Measurements from ENCODE around the gene CSTPP1.

CSTPP1 gene

DNA sequence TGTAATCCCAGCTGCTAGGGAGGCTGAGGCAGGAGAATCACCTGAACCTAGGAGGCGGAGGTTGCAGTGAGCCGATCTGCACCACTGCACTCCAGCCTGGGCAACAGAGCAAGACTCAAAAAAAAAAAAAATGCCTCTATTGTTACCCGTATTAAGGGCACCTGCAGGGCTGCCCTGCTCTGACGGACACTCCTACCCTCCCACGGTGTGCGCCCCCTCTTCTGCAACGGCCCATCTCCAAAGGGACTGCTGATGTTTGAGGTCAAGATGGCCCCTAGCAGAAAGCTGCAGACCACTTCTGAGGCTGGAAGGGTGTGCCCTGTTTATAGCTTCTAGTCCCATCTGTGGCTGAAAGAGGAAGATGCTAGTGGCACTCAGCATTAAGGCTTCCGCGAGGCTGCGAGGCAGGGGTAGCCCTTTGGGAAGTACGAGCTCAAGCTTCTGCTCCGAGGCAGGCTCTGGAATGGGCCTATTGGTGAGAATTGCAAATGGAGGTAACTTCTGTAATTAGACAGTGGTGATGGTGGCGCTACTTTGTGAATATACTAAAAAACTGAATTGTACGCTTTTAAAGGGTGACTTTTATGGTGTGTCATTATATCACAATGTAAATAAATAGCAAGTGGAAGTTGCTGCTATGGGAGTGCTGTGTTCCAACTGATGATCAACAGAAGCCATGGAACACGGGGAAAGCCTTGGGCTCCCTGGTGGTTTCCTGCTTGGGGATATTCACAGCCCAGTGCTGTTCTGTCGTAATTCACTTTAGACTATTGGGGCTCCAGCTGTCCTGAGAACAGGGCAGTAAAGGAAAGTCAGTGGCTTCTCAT lies 215.8 kb downstream of the CSTPP1 start:
- DNase-seq (ENCODE audit: low spot score): no peak
- TF ChIP-seq, protein P1, sequence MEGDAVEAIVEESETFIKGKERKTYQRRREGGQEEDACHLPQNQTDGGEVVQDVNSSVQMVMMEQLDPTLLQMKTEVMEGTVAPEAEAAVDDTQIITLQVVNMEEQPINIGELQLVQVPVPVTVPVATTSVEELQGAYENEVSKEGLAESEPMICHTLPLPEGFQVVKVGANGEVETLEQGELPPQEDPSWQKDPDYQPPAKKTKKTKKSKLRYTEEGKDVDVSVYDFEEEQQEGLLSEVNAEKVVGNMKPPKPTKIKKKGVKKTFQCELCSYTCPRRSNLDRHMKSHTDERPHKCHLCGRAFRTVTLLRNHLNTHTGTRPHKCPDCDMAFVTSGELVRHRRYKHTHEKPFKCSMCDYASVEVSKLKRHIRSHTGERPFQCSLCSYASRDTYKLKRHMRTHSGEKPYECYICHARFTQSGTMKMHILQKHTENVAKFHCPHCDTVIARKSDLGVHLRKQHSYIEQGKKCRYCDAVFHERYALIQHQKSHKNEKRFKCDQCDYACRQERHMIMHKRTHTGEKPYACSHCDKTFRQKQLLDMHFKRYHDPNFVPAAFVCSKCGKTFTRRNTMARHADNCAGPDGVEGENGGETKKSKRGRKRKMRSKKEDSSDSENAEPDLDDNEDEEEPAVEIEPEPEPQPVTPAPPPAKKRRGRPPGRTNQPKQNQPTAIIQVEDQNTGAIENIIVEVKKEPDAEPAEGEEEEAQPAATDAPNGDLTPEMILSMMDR (IDR thresholded peaks at IDR 0.05; ENCODE audit: extremely low read depth, missing control alignments): no peak

DNA sequence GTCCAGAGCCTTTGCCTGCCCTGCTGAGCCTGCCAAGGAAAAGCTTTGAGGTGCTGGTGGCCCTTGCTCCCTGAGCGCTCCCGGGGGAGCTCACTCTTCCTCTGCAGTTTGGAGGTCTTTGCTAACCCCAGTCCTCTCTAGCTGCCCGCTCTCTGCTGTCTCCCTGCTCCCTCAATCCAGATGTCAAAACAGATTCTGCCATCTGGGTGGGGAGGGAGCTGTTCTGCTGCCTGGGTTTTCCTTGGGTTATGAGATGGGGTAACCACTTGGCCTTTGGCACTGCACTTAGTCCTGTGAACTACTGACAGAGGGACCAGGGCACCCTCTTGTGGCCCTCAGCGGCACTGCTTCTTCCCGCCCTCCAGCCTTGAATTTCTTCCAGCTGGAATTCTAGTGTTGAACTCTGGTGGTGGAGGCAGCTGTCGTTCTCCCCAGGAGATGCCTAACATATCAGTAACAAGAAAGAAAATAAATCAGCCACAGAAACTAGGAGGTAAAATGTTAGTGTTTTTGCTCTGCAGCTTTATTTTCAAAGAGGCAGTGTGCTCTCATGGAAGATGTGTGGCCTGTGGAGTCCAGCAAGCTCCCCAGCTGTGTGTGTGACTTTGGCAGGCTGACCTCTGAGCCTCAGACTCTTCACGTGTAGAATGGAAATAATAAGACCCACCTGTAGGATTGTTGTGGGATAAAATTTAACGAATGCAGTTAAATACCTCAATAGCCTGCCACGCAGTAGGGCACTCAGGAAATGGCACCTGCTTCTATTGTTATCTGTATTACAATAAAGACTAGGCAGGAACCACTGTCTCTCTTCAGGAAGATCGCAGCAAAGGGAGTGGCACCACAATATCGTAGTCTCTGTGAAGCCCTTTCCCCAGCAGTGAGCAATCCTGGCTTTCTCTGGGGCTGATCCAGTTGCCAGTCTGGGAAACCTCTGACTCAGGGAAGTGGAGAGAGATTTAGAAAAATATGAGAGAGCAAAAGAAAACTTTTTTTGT lies 216.7 kb downstream of the CSTPP1 start:
- TF ChIP-seq, protein P1 (IDR thresholded peaks at IDR 0.05; ENCODE audit: extremely low read depth, missing control alignments): peak; percentile 98
- peak; percentile 85 for DNase-seq (ENCODE audit: low spot score)

DNA sequence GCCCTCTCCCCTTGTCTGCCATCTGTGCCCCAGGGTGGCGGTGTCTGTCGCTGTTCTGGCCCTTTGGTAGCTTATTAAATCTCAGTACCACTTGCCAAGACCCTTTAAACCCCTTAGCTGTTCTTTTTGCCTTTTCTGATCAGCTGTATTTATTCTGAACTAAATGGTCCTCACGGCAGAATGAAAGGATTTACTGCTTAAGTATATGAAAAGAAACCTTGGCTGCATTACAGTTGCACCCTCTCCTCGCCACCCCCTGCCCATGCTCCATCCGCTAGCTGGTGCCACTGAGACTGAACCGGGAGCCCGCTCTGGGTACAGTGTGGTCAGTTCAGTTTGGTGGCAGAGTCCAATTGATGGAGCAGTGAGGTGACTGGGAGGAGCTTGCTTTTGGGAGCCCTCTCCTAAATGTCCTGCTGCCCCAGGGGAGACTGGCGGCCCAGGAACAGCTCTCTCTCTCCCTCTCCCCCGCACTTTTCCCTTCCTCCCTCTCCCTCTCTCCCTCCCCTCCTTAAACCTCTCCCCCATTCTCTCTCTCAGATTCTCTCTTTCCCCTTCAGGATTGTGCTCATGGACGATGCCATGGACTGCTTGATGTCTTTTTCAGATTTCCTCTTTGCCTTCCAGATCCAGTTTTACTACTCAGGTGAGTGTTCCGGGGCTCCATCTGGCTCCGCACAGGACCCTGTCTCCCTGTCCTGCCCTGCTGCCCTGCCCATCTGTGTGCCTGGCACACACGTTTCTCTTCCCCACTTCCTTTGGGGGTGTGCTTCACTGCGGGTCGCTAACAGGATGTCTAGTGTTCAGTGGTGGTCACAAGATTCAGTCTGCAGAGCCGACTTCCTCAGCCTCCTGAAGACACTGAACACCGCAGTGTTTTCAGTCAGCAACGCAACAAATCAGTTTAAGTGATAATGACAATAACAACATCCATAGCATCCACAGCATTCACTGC lies 218.3 kb downstream of the CSTPP1 start:
- no peak for DNase-seq (ENCODE audit: low spot score)
- TF ChIP-seq, protein P1 (IDR thresholded peaks at IDR 0.05; ENCODE audit: extremely low read depth, missing control alignments): no peak

DNA sequence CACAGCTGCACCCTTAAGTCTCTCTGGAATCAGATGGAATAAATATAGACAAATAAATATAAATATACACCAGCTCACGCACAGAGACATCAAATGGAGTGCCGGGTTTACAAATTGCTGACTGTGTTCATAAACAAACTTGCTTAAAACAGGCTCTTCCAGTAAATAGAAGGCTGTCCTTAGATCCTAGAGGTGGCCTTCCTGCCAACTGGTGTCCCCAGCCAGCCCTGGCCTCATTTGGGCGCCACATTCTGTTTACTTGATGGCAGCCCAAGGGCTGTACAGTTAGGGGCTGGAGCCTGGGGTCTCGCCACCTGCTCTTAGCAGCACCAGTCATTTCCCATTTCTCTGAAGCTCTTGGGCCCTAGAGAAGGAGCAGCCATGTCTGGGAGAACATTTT lies 219.3 kb downstream of the CSTPP1 start:
- no peak for DNase-seq (ENCODE audit: low spot score)
- TF ChIP-seq, protein P1 (IDR thresholded peaks at IDR 0.05; ENCODE audit: extremely low read depth, missing control alignments): no peak

DNA sequence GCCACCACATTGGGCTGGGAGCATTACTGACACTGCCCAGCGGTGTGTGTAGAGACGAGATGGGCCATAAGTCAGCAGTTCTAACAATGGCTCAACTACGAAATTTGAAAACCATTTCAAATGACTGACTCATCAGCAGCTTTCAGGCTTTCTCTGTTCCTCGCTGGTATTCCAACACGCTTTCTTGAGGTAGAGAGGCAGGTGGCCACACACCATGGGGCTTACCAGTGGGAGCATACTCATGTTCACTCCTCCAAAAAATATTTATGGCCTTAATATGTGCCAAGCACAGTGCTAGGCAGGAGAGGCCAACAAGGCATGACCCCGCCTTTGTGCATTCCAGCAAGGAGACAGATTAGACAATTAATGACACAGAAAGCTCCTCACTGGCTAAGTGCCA lies 219.8 kb downstream of the CSTPP1 start:
- TF ChIP-seq, protein P1 (IDR thresholded peaks at IDR 0.05; ENCODE audit: extremely low read depth, missing control alignments): no peak
- no peak for DNase-seq (ENCODE audit: low spot score)

DNA sequence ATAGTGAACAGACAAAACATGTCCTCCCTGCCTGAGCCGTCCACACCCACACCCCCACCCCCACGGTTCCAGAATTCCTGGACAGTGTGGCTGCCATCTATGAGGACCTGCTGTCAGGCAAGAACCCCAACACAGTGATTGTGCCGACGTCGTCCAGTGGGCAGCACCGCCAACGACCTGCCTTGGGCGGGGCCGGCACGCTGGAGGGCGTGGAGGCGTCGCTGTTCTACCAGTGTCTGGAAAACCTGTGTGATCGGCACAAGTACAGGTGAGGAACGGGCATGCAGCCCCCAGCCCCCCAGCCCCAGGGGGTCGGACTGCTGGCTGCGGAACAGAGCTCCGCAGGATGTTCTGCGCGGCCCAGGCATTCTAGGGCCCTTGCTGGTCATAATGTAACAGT lies 220.4 kb downstream of the CSTPP1 start:
- no peak for DNase-seq (ENCODE audit: low spot score)
- TF ChIP-seq, protein P1 (IDR thresholded peaks at IDR 0.05; ENCODE audit: extremely low read depth, missing control alignments): no peak
